Activated CD8-positive, alpha-beta T cell treated with anti-CD3 and anti-CD28 coated beads for 36 hours (primary cell): ENCODE results near the gene CTNNA3. TPM values are rescaled to one million over a fixed set of nuclear protein-coding genes. Genes with fewer than 3 reads are reported as not detected.

ENCODE experiments used
- ATAC-seq: fragments of 200-7000 bp; cut with Tn5 transposase; one replicate; pipeline ENCODE4 v1.10.0; 2021; ENCODE audit warnings: mild to moderate bottlenecking, moderate library complexity
- CTCF ChIA-PET: fragments of 350-600 bp; sonication (Branson Sonifier 250); formaldehyde crosslinking; loops from one replicate; lab custom pipeline; 2021; ENCODE audit warnings: antibody characterized with exemption; lab: Charles Lee
- POLR2A ChIA-PET: fragments of 350-600 bp; sonication (Branson Sonifier 250); formaldehyde crosslinking; loops from one replicate; lab custom pipeline; 2021; ENCODE audit warnings: antibody characterized with exemption; lab: Charles Lee
- DNase-seq: peaks from one replicate; pipeline ENCODE4 v3.0.0-alpha.2; 2020
- H3K27ac Mint-ChIP-seq: one replicate; pipeline ENCODE4 v1.8.0; 2021; ENCODE audit warnings: mild to moderate bottlenecking, mixed read lengths
- H3K27me3 Mint-ChIP-seq: one replicate; pipeline ENCODE4 v1.8.0; 2021; ENCODE audit warnings: mixed read lengths
- H3K36me3 Mint-ChIP-seq: one replicate; pipeline ENCODE4 v1.8.0; 2021; ENCODE audit warnings: low read depth, mixed read lengths
- H3K4me1 Mint-ChIP-seq: one replicate; pipeline ENCODE4 v1.8.0; 2021; ENCODE audit warnings: low read depth, mixed read lengths
- H3K4me3 Mint-ChIP-seq: one replicate; pipeline ENCODE4 v1.8.0; 2021; ENCODE audit warnings: mild to moderate bottlenecking, moderate library complexity, mixed read lengths
- H3K9me3 Mint-ChIP-seq: one replicate; pipeline ENCODE4 v1.8.0; 2021; ENCODE audit warnings: mixed read lengths
- intact Hi-C: fragments of 100-400 bp; cut with micrococcal nuclease; formaldehyde crosslinking; loops from one replicate; pipeline ENCODE4 v1.10.0; 2022
- total RNA-seq, 2 experiments: library from RNA; stranded (reverse); gene quantifications; one replicate each; pipeline ENCODE4 v1.2.3, GENCODE V29; 2021
- TF ChIP-seq, protein P1 (sequence below): fragments of 200-600 bp; IDR thresholded peaks from one replicate; pipeline ENCODE4 v1.8.0; 2022; ENCODE audit warnings: antibody characterized with exemption, mild to moderate bottlenecking

The CTNNA3 gene
- total RNA-seq, 2 experiments from 2014 or later = not detected

DNA sequence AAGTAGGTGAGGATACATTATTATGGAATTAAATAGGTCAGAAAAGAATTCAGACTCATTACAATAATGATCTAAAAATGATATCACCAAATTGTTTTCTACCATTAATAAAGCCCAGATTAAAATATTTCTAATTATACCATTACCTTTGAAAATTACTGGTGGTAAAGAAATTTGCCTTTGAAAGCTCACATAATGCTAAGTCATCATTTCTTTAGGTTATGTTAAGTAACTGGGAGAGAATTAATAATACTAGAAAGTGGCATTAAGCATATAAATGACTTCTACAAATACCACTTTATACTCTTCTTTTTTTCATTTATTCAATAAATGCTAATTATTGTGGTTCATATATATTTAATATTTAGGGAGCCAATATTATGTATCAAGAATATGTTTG is 1411.4 kb downstream of the CTNNA3 start:
- TF ChIP-seq, protein P1, sequence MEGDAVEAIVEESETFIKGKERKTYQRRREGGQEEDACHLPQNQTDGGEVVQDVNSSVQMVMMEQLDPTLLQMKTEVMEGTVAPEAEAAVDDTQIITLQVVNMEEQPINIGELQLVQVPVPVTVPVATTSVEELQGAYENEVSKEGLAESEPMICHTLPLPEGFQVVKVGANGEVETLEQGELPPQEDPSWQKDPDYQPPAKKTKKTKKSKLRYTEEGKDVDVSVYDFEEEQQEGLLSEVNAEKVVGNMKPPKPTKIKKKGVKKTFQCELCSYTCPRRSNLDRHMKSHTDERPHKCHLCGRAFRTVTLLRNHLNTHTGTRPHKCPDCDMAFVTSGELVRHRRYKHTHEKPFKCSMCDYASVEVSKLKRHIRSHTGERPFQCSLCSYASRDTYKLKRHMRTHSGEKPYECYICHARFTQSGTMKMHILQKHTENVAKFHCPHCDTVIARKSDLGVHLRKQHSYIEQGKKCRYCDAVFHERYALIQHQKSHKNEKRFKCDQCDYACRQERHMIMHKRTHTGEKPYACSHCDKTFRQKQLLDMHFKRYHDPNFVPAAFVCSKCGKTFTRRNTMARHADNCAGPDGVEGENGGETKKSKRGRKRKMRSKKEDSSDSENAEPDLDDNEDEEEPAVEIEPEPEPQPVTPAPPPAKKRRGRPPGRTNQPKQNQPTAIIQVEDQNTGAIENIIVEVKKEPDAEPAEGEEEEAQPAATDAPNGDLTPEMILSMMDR = no peak
- ATAC-seq (no peak), DNase-seq (no peak)
- ChIA-PET POLR2A (no interaction called here), CTCF (no interaction called here)
- no peaks in the 10 kb centered on the region for H3K9me3 Mint-ChIP-seq
- H3K36me3 Mint-ChIP-seq = no peaks in the 10 kb centered on the region
- intact Hi-C loops = no loop called here
- no peaks in the 10 kb centered on the region for H3K4me1 Mint-ChIP-seq
- no peak overlapping the region for H3K27ac Mint-ChIP-seq
- no peaks in the 10 kb centered on the region for H3K27me3 Mint-ChIP-seq
- no peak overlapping the region for H3K4me3 Mint-ChIP-seq

DNA sequence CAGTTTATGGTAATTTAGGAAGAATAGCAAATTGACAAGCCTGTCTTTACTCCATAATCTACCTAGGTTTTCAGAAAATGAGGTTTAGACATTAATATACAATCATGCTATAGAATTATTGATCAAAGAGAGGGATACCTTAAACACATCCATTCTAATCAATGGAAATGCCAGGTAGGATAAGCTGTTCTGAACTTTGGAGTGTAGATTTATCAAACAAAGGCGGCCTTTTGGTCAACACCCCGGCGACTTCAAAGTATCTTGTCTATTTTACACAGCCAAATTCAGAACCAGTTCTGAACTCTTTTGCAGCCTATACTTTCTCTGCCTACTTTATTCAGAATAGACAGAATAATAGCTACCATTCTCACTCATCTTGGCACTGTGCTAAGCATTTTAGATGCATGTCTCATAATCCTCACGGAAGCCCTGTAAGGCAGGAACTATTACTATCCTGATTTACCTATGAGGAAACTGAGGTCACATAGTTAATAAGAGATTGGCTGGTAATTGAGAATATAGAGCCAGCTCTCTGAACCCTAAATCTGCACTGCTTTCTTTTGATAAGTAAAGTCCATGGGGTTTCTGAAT is 1412.0 kb downstream of the CTNNA3 start:
- ChIA-PET CTCF (no interaction called here), POLR2A (no interaction called here)
- no peaks in the 10 kb centered on the region for H3K9me3 Mint-ChIP-seq
- intact Hi-C loops = no loop called here
- TF ChIP-seq, protein P1 = no peak
- H3K36me3 Mint-ChIP-seq = no peaks in the 10 kb centered on the region
- no peaks in the 10 kb centered on the region for H3K4me1 Mint-ChIP-seq
- DNase-seq (no peak), ATAC-seq (no peak)
- no peak overlapping the region for H3K27ac Mint-ChIP-seq
- H3K27me3 Mint-ChIP-seq = no peaks in the 10 kb centered on the region
- H3K4me3 Mint-ChIP-seq = no peak overlapping the region

DNA sequence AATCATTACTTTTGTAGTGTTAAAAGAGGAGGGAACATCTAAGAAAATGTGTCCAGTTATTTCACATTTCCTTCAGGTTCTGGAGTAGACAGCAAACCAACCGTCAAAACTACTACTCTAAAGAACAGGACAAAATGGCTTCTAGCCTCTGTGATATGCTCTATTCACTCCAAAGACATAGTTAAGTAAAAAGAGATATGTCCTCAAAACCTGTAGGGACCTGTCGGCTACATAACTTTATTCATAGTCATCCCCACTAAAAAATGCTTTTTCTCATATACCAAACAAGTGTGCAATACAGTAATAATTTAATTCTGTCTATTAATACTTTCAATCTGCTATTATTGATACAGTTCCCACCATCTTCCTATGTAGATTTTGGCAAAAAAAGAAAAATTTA is 1412.9 kb downstream of the CTNNA3 start:
- Mint-ChIP-seq H3K9me3 (no peaks in the 10 kb centered on the region), H3K27ac (no peak overlapping the region), H3K36me3 (no peaks in the 10 kb centered on the region), H3K4me3 (no peak overlapping the region), H3K27me3 (no peaks in the 10 kb centered on the region), H3K4me1 (no peaks in the 10 kb centered on the region)
- DNase-seq = no peak
- CTCF ChIA-PET = no interaction called here
- POLR2A ChIA-PET = no interaction called here
- ATAC-seq = no peak
- TF ChIP-seq, protein P1 = no peak
- intact Hi-C loops = no loop called here

DNA sequence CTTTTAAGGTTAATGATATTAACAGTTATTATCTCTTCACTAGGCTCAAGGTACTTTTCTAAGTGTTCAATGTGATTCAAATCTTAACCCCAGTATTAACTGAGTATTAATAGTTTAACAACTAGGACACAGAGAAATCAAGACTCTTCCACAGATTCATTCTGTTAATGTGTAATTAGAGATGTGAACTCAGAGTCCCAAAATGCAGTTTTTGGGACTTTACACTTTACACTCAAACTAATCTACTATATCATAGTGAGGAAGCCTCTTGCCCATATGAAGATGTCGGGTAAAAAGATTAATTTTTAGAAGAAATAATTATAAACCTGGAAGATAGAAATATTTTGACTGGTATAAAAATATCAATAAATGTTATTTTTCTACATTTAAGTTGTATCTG is 1414.7 kb downstream of the CTNNA3 start:
- Mint-ChIP-seq H3K4me1 (no peaks in the 10 kb centered on the region), H3K4me3 (no peak overlapping the region)
- POLR2A ChIA-PET = no interaction called here

DNA sequence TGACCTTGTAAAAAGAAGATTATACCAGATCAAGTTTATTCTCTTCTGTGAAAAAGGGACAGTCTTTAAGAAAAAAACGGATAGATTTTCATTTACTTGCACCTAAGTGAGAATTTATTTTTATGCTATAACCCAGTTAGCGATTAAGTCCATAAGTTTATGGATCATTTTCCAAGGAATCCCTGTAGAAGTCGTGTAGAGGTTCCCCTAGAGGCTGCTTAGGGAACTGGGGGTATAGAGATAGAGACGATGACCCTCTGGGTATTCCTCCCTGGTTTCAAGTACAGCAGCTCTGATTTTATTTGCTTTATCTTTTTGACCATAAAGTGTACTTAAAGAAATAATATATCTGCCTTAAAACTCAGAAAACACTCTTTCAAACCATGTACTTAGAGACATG is 1418.5 kb downstream of the CTNNA3 start:
- DNase-seq = no peak
- ATAC-seq = no peak
- H3K4me1 Mint-ChIP-seq = no peaks in the 10 kb centered on the region
- intact Hi-C loops = no loop called here
- H3K27me3 Mint-ChIP-seq = no peaks in the 10 kb centered on the region
- TF ChIP-seq, protein P1 = no peak
- ChIA-PET POLR2A (no interaction called here), CTCF (no interaction called here)
- H3K36me3 Mint-ChIP-seq = no peaks in the 10 kb centered on the region
- H3K9me3 Mint-ChIP-seq = no peaks in the 10 kb centered on the region
- H3K27ac Mint-ChIP-seq = no peak overlapping the region
- H3K4me3 Mint-ChIP-seq = no peak overlapping the region

More for the DNA sequence above, 1414.7 kb downstream of the CTNNA3 start:
- DNase-seq = no peak
- H3K9me3 Mint-ChIP-seq = no peaks in the 10 kb centered on the region
- TF ChIP-seq, protein P1 = no peak
- H3K36me3 Mint-ChIP-seq = no peaks in the 10 kb centered on the region
- H3K27ac Mint-ChIP-seq = no peak overlapping the region
- intact Hi-C loops = no loop called here
- H3K27me3 Mint-ChIP-seq = no peaks in the 10 kb centered on the region
- CTCF ChIA-PET = no interaction called here
- no peak for ATAC-seq
